GM19238 (cell line): ENCODE data around the gene ZC3H7A.
"Not testable (repeated sequence)": the region's sequence is repeated elsewhere in the genome, so short reads cannot be mapped to it uniquely, and the experiment has no call there.

ENCODE experiments used
- DNase-seq: peaks from one replicate; pipeline ENCODE4 v3.0.0; 2011; ENCODE audit warnings: low spot score; ENCODE audit not compliant: insufficient read length

ZC3H7A gene

GRCh38 chr16:11797166-11797956 lies at the start of gene ZC3H7A:
Gene ZC3H7A (minus strand): TSS chr16:11797258. CDS start chr16:11782354, 14,904 bp downstream.
- peak; percentile 92 for DNase-seq

GRCh38 chr16:11844499-11844898 lies 47.4 kb upstream of the ZC3H7A start:
- no peak for DNase-seq

- DNase-seq: no peak
Observed at GRCh38 chr16:11843861-11844260, 46.8 kb upstream of the ZC3H7A start.

- no peak for DNase-seq
Observed at GRCh38 chr16:11843206-11843605, 46.1 kb upstream of the ZC3H7A start.

GRCh38 chr16:11841026-11841425 lies 44.0 kb upstream of the ZC3H7A start:
- no peak for DNase-seq

GRCh38 chr16:11836650-11837244 lies 39.7 kb upstream of the ZC3H7A start:
- DNase-seq: no peak

- no peak for DNase-seq
Observed at GRCh38 chr16:11835891-11836649, 39.0 kb upstream of the ZC3H7A start.

- no peak for DNase-seq
Observed at GRCh38 chr16:11835309-11835708, 38.3 kb upstream of the ZC3H7A start.

- no peak for DNase-seq
Observed at GRCh38 chr16:11833951-11834695, 37.1 kb upstream of the ZC3H7A start.

- no peak for DNase-seq
Observed at GRCh38 chr16:11828696-11829095, 31.6 kb upstream of the ZC3H7A start.

- not testable (repeated sequence) for DNase-seq
Observed at GRCh38 chr16:11825520-11826165, 28.6 kb upstream of the ZC3H7A start.

GRCh38 chr16:11824362-11824761 lies 27.3 kb upstream of the ZC3H7A start:
- DNase-seq: no peak

- not testable (repeated sequence) for DNase-seq
Observed at GRCh38 chr16:11823645-11824044, 26.6 kb upstream of the ZC3H7A start.

GRCh38 chr16:11819798-11820197 lies 22.7 kb upstream of the ZC3H7A start:
- DNase-seq: no peak

- not testable (repeated sequence) for DNase-seq
Observed at GRCh38 chr16:11818970-11819369, 21.9 kb upstream of the ZC3H7A start.

GRCh38 chr16:11816123-11816522 lies 19.1 kb upstream of the ZC3H7A start:
- DNase-seq: no peak

- not testable (repeated sequence) for DNase-seq
Observed at GRCh38 chr16:11814800-11815199, 17.7 kb upstream of the ZC3H7A start.

- no peak for DNase-seq
Observed at GRCh38 chr16:11806721-11807120, 9.7 kb upstream of the ZC3H7A start.

GRCh38 chr16:11805556-11805955 lies 8.5 kb upstream of the ZC3H7A start:
- DNase-seq: no peak

GRCh38 chr16:11801481-11802021 lies 4.5 kb upstream of the ZC3H7A start:
- DNase-seq: no peak

- no peak for DNase-seq
Observed at GRCh38 chr16:11800382-11800718, 3.3 kb upstream of the ZC3H7A start.
